Measurements from ENCODE around the gene RAP2A.

The RAP2A gene

DNA sequence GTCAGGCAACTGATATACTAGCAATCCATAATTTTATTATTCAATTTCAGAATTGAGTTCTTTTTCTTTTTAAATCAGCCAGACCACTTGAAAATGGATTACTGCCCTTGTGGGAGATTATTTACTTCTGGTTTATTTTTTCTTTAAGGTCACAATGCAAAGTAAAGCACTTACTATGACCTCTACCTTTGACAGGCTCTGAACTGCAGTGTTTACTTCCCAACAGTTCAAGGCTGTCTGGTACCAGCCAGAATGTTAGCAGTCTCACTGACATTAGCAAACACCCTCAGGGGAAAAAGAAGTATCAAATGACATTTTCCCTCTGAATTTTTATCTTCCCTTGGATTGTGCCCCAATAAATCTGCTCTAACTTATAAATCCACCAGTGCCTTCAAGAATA, 57.5 kb downstream of the RAP2A start:
- intact Hi-C loops (cut with DNase I) = no loop called here
- no peak for DNase-seq

DNA sequence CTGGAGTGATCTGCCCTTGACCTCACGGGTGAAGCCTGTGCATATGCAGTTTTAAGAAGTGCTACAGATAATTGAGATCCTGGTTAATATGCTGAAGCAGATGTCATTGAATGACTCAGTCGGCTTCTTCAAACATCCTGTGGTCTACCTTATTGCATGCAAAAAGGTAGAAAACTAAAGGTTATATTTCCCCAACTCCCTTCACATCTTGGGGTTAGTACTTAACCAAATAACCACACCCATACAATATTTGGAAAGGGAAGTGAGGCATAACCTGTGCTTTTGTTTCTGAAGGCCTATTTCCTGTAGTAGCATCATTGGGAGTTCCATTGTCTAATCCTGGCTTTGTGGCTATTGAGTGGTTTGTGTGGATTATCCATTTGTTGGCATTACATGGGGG, 58.3 kb downstream of the RAP2A start:
- no peak for DNase-seq
- intact Hi-C loops (cut with DNase I) = no loop called here

DNA sequence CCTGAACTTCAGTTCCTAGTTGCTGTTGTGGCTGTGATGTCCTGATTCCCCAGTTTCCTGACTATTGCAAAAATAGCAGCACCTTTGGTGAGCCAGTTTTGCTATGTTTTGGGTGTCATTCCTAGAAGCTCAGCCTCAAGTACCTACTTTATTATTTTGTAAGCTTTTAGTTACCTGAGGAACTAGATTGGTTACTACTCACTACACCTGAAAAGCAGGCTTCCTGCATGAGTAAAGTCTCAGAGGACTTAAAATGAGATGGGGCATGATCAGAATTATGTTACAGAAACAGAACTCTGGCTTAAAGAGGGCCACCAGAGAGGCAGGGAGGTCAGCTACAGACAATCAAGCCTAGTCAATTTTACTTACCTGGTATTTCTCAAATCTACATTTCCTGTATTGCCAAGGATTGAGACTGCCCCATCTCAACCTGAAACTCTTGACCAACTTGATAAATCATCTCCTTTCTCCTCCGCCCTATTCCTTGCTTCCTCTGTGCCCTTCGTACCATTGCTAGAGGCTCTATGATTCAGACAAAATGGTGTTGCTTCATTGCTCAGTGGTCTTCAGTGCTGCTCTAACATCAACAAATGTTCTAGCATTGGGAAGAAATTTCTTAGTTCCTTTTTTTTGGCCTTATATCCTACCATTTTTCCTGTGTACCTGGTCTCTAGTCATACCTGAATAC, 58.9 kb downstream of the RAP2A start:
- intact Hi-C loops (cut with DNase I) = no loop called here

DNA sequence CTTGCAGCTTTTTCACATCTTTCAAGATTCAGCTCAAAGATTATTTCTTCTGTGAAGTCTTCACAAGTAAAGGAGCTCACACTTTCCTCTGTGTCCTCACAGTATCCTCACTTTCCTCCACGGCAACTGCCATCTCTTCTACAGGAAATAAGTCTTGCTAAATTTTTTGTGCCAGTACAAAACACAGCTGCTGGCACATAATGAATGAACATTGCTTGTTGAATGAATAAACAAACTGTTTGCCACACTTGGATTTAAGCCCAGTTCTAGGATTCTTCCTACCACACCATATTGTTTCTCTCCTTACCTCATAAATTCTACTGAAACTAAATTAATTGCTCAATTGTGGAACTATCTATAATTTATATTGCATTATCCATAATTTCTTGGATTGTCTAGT, 59.5 kb downstream of the RAP2A start:
- intact Hi-C loops (cut with DNase I) = no loop called here
- DNase-seq = no peak

More for the DNA sequence above, 58.9 kb downstream of the RAP2A start:
- DNase-seq = no peak

DNA sequence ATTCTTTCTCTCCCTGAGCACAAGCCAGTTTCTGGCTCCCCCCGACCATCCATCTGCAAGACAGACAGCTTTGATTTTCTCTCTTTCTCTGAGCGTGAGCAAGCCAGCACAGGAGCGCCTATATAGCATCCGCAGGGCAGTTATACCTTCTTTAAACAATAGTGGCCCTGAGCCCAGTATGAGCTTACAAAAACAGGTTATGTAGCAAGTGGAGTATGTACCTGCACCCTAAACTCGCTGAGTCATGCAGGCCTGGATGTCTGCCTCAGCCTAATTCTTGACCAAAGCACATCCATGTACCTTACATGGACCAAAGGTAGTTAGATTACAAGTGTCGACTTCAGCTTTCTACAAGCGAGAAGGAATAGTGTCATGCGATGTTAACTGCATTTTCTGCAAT, 61.7 kb downstream of the RAP2A start:
- no peak for DNase-seq
- intact Hi-C loops (cut with DNase I) = no loop called here

DNA sequence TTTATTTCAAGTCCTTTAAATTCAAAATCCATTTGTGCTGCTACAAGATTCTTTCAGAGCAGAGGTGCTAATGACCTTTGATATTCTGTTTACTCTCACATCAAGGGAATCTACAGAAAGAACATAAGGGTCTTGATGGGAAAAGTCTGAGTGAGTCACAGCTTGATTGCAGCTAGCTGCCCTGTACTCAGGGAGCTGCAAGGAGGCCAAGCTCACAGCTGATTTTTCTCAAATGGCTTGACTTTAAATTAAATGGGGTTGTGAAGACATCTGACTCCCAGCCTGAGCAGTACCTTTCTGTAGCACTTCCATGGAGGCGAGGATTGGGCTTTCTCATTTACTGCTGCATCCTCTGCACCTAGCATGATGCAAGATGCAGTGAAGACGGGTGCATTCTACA, 62.5 kb downstream of the RAP2A start:
- intact Hi-C loops (cut with DNase I) = no loop called here
- DNase-seq = no peak

DNA sequence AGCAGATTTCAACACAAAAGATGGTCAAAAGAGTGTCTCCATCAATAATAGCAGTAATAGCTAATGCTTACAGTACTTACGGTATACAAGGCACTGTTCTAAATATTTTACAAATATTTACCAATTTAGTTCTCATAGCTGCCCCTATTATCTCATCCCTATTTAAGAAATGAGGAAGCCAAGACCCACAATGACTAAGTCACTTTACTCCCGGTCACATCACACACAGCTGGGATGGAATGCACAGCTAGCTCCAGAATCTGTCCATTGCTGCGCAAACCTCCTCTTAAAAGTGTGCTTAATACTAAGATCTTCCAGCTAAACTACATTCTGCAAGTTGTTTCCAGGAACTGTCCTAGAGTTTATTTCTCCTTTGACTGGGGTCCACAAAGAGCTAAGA, 63.4 kb downstream of the RAP2A start:
- no peak for DNase-seq
- intact Hi-C loops (cut with DNase I) = no loop called here

DNA sequence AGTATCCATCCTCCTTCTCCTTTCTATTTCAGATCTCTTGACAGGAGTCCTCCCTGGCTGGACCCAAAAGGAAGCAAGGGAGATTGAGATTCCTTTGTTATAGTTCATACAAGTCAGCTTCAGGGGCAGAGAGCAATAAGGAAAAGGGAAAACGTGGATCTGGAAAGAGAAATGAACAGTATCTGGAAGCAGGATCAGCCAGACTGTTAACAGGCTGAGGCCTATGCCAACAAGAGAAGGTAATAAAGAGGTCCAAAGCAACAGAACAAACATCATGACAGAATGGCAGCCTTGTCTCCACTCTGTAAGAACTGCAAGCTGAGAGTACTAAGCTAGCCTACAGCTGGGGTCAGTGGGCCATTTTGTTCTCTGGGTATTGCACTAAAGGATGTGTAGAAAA, 64.5 kb downstream of the RAP2A start:
- no peak for DNase-seq
- intact Hi-C loops (cut with DNase I) = no loop called here

DNA sequence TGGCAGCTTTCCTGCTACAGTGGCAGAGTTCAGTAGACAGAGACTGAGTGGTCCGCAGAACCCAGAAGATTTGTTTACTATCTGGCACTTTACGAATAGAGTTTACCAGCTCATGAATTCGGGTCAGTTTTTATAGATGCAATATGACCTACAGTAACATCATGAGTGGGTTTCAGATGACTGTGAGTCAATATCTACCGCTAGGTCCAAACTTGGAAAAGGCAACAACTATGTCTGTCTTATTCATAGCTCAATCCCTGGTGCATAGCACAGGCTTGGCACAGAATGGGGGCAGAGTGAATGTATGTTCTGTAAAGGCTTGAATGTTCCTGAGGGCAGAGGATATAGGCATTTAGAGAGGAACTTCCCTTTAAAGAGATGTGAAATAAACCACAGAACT, 65.2 kb downstream of the RAP2A start:
- no peak for DNase-seq
- intact Hi-C loops (cut with DNase I) = no loop called here

DNA sequence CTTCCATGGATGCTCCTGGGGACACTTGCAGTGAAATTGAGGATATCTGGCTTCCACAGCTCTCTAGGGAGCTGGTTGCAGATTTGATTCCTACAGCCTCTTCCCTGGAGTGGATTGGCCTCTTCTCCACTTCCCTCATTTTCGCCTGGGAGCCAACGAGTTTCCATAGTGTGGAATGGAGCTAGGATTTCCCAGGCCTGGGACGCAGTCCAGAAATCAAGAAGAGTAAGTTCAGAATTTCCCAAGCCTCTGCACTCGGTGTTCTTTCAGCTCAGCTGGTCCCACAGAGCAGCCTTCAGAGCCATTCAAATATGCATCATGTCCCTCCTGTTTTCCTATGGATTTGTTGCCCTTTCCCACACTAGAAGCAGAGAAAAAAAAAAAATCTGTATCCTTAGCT, 68.2 kb downstream of the RAP2A start:
- peak in 4 of 10 donors; percentile 14 to 20 (median 15) for DNase-seq
- intact Hi-C loops (cut with DNase I) = no loop called here

DNA sequence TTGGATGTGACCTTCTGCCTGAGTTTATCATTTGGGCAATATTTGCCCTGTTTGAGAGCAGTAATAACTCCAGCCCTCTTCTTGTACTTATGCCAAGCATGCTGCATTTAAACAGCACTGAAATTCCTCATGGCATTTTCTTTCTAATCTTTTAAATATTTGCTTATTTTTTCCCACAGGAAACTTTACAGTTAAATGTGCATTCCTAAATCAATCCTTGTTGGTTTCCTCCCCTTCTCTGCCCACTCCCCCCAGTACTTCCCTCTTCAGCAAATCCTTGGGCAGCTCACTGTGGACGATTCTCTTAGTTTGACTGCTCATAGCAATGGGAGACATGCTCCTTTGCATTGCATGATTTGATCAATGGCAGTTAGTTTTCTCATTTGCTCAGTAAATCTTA, 68.7 kb downstream of the RAP2A start:
- intact Hi-C loops (cut with DNase I) = no loop called here
- no peak for DNase-seq

DNA sequence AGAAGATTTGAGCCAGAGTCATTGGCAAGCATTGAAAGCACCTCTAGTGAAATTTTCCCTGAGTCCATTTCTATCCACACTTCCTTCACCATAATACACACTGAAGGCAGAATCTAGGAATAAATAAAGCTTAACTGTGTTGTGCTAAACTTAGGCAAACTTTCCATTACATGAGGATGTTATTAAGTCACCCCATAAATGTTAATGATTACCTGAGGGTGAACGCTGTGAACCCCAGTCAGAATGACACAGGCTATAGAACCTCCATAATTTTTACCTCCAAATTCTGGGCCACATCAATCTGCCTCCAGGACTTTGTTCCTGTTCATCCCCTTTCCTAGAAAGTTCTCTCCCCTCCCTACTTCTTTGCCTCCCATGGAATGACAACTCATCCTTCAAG, 71.0 kb downstream of the RAP2A start:
- intact Hi-C loops (cut with DNase I) = no loop called here
- no peak for DNase-seq

DNA sequence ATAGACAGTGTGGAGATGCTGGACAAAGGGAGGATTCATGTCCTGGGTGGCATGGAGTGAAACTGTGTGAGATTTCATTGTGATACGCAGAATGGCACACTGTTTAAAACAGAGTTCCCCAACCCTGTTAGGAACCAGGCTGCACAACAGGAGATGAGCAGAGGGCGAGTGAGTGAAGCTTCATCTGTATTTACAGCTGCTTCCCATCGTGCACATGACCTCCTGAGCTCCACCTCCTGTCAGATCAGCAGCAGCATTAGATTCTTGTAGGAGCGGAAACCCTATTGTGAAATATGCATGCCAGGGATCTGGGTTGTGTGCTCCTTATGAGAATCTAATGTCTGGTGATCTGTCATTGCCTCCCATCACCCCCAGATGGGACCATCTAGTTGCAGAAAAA, 72.5 kb downstream of the RAP2A start:
- DNase-seq = peak in 3 of 10 donors; percentile 10 to 27 (median 17)
- intact Hi-C loops (cut with DNase I) = no loop called here

DNA sequence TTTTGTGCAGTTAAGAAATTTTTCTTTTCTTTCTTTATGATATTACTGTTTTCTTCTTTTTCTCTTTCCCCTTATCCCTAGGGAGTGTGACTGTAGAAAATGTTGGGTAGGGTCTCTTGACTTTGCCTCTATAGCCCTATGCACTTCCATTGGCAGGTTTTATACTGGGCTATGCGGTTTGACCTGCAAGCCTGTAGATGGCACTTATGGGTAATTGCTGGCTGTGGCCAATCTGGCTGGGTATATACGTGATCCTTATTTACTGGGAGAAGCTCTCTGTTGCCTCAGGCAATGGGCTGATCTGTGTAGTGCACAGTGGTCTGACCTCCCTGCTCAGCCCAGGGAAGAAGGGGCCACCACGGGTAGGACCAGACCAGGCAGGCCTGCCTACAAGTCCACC, 78.8 kb downstream of the RAP2A start:
- no peak for DNase-seq
- intact Hi-C loops (cut with DNase I) = no loop called here

DNA sequence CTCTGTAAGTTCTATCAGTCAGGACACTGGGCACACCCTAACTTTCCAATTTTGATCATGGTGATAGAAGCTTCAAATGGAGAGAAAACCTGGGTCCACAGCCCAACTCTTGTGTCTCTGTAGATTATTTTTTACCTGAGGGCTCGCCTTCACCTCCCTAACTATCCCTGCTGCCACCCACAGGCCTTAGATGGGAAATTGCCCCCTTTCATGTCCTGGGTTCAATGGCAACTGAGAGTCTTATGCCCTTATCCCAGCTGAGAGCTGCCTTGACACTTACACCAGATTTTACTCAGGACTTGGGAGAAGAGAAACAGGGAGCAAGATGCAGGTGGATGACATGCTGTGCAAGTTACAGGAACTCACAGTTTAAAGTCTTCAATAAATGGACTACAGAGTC, 81.7 kb downstream of the RAP2A start:
- DNase-seq = no peak
- intact Hi-C loops (cut with DNase I) = no loop called here

DNA sequence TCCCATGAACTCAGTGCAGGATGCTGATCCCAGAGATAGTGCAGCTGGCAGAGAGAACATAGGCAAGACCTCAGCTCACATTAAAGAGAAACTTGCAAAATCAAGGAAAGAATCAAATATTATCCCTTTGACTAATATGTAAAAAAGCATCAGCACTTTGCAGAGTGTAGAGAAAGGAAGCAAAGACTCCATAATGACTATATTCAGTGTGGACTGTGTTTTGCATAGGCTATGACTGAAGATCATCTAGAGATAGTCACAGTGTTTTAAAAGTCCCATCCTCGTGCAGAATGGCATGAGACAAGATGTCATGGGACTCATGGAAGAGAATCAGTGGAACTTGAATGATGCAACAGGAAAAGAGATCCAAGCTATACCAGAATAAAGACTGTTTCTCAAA, 84.0 kb downstream of the RAP2A start:
- intact Hi-C loops (cut with DNase I) = no loop called here
- DNase-seq = no peak

All from posterior cingulate gyrus (tissue), 11 donors.